Type B pancreatic cell (in vitro differentiated cells): Measurements from ENCODE around the gene MRPL19. TPM values are rescaled to one million over a fixed set of nuclear protein-coding genes. Genes with fewer than 3 reads are reported as not detected.
A peak's percentile ranks its signal among the peaks of the same experiment; 100 is the strongest.

ENCODE experiments used
- DNase-seq: peaks from one replicate; pipeline ENCODE4 v3.0.0; 2021; ENCODE audit warnings: mixed read lengths; ENCODE audit not compliant: unreplicated experiment; ENCODE audit errors: extremely low spot score
- H3K27ac Mint-ChIP-seq: 2 replicates; pipeline ENCODE4 v1.8.0; 2021; ENCODE audit warnings: mild to moderate bottlenecking, mixed read lengths
- H3K27me3 Mint-ChIP-seq: 2 replicates; pipeline ENCODE4 v1.8.0; 2021; ENCODE audit warnings: mixed read lengths
- H3K36me3 Mint-ChIP-seq: 2 replicates; pipeline ENCODE4 v1.8.0; 2021; ENCODE audit warnings: mixed read lengths
- H3K4me1 Mint-ChIP-seq: one replicate; pipeline ENCODE4 v1.8.0; 2021; ENCODE audit warnings: mixed read lengths; ENCODE audit not compliant: unreplicated experiment
- H3K4me3 Mint-ChIP-seq: 2 replicates; pipeline ENCODE4 v1.8.0; 2021; ENCODE audit warnings: mild to moderate bottlenecking, mixed read lengths
- H3K9me3 Mint-ChIP-seq: 2 replicates; pipeline ENCODE4 v1.8.0; 2021; ENCODE audit warnings: mixed read lengths
- long read RNA-seq: library from polyadenylated mRNA; unstranded; transcript quantifications from one replicate; pipeline ENCODE4 v2.0.0, GENCODE V29; 2020
- total RNA-seq: library from RNA; stranded (reverse); gene quantifications from 2 replicates; pipeline ENCODE4 v1.2.1, GENCODE V29; 2021; ENCODE audit warnings: low replicate concordance
- TF ChIP-seq, protein P1 (sequence below): fragments of 200-600 bp; sonication (generic); conservative IDR thresholded peaks from 2 replicates; pipeline ENCODE4 v1.5.0; 2021; ENCODE audit warnings: antibody characterized with exemption, mild to moderate bottlenecking

MRPL19 gene
- 47.8 and 55.8 TPM in 2 replicates for total RNA-seq
- long read RNA-seq, transcript MRPL19-202 (6 exons, 3,479 nt), result major isoform, 194 of 205 reads
- long read RNA-seq, transcript MRPL19-205 (5 exons, 744 nt), result minor isoform, 6 of 205 reads
- long read RNA-seq, partial matches to known transcripts, result 3 of 205 reads
- long read RNA-seq, other reads (novel, unspliced or antisense), result 2 of 205 reads

GRCh38 chr2:75646583-75647425 is at the start of gene MRPL19:
Gene MRPL19 (plus strand): TSS chr2:75646783. CDS start chr2:75646808, 25 bp downstream.
- Mint-ChIP-seq H3K4me3 (peak within 1 kb of the TSS; percentile 96), H3K4me1 (peaks cover 5% of the 10 kb centered on the region), H3K36me3 (peaks cover 27% of the 10 kb centered on the region), H3K9me3 (no peaks in the 10 kb centered on the region), H3K27me3 (no peaks in the 10 kb centered on the region), H3K27ac (peak within 1 kb of the TSS; percentile 94)
- TF ChIP-seq, protein P1, sequence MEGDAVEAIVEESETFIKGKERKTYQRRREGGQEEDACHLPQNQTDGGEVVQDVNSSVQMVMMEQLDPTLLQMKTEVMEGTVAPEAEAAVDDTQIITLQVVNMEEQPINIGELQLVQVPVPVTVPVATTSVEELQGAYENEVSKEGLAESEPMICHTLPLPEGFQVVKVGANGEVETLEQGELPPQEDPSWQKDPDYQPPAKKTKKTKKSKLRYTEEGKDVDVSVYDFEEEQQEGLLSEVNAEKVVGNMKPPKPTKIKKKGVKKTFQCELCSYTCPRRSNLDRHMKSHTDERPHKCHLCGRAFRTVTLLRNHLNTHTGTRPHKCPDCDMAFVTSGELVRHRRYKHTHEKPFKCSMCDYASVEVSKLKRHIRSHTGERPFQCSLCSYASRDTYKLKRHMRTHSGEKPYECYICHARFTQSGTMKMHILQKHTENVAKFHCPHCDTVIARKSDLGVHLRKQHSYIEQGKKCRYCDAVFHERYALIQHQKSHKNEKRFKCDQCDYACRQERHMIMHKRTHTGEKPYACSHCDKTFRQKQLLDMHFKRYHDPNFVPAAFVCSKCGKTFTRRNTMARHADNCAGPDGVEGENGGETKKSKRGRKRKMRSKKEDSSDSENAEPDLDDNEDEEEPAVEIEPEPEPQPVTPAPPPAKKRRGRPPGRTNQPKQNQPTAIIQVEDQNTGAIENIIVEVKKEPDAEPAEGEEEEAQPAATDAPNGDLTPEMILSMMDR, result no peak
- DNase-seq, result peak; percentile 81

- Mint-ChIP-seq H3K36me3 (no peaks in the 10 kb centered on the region), H3K27ac (no peak overlapping the region), H3K9me3 (no peaks in the 10 kb centered on the region), H3K27me3 (peaks cover 8% of the 10 kb centered on the region), H3K4me3 (no peak overlapping the region), H3K4me1 (peaks cover 24% of the 10 kb centered on the region)
- DNase-seq, result no peak
- TF ChIP-seq, protein P1, result no peak
Observed at GRCh38 chr2:75596784-75597183, 49.8 kb upstream of the MRPL19 start.

DNA sequence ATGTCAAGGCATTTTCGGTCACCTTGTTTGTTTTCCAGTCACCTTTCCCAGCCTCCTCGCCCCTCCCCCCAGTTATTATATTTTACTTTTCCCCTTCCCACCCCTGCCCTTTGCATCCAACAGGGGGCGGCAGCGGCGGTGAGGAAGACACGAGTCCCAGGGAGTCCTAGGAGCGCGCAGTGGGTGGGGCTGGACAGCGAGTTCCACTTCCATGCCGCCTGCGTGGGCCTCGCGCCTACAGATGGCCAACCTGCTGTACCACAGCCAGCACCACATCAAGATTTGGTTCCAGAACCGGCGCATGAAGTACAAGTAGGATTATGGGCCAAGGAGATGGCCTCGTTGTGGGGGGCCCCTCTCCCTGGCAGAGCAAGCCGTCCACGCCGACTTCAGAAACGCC is 48.6 kb upstream of the MRPL19 start:
- peaks cover 19% of the 10 kb centered on the region for H3K4me1 Mint-ChIP-seq
- H3K4me3 Mint-ChIP-seq, result no peak overlapping the region
- H3K36me3 Mint-ChIP-seq, result no peaks in the 10 kb centered on the region
- TF ChIP-seq, protein P1, result no peak
- DNase-seq, result no peak
- no peaks in the 10 kb centered on the region for H3K9me3 Mint-ChIP-seq
- H3K27me3 Mint-ChIP-seq, result peaks cover 12% of the 10 kb centered on the region
- H3K27ac Mint-ChIP-seq, result no peak overlapping the region

DNA sequence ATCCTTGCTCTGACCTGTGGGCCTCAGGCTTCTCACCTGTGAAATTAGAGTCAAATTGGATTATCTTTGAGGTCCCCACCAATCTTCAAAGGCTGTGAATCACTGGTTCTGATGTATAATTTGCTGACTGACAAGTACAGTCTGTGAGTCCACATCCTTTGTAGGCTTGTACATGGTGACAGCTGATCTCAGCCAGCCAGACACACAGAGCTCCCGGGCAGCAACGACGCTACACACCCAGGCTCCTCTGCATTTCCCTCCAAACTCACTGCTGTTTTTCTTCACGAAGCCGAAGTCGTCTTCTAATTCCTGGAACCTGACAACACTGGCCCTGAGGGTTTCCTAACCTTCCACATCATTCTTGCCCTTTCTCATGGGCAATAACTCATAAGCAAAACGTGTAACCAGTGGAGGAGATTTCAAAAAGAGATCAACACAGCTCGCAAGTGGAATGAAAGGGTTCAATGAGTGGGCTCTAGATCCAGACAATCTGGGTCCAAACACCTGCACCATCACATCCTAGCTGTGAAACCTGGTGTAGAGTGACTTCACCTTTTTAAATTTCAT is 47.9 kb upstream of the MRPL19 start:
- no peak overlapping the region for H3K4me3 Mint-ChIP-seq
- peaks cover 19% of the 10 kb centered on the region for H3K4me1 Mint-ChIP-seq
- no peak overlapping the region for H3K27ac Mint-ChIP-seq
- TF ChIP-seq, protein P1, result no peak
- no peaks in the 10 kb centered on the region for H3K36me3 Mint-ChIP-seq
- H3K9me3 Mint-ChIP-seq, result no peaks in the 10 kb centered on the region
- peaks cover 12% of the 10 kb centered on the region for H3K27me3 Mint-ChIP-seq
- no peak for DNase-seq

DNA sequence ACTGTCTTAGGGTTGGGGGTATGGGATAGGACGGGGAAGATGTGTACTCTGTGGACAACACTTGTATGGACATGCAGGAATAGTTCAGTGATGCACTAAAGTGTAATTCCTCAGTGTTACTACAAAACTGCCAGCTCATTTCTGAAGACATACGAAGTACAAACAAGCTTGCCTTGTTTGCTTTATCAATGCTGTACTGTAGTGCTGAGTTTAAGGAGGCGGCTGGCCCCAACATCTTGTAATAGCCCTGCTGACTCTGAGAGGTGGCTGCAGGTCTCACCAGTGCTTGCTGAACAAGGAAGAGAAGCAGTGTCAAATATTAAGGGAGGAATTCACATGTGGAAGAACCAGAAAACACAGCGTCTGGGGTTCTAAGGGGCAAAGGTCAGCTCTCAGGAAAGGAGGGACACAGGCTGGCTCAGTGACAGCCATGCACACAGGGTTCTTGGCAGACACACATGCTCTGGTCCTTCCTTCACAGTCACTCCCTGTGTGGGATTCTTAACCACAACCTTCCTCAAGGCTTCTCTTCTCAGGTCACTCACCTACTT is 46.0 kb upstream of the MRPL19 start:
- Mint-ChIP-seq H3K36me3 (peaks cover 3% of the 10 kb centered on the region), H3K27me3 (peaks cover 16% of the 10 kb centered on the region), H3K9me3 (peaks cover 6% of the 10 kb centered on the region), H3K27ac (peak overlapping the region; percentile 52), H3K4me1 (peaks cover 17% of the 10 kb centered on the region), H3K4me3 (no peak overlapping the region)
- no peak for DNase-seq
- TF ChIP-seq, protein P1, result no peak
